PFSK-1 (cell line): Measurements from ENCODE around the gene FGD3.

Experiments used
- POLR2AphosphoS5 ChIP-seq: IDR thresholded peaks from 2 replicates; pipeline ENCODE4 v1.6.1; 2012; ENCODE audit warnings: low read depth, mild to moderate bottlenecking, control low read depth, low read length, moderate library complexity
- REST ChIP-seq, 2 experiments: IDR thresholded peaks; 2 replicates each; pipeline versions ENCODE4 v1.6.1 to v1.8.0; 2011 to 2012; ENCODE audit warnings: low read depth in 2 of 2, low read length in 2 of 2, control low read depth in 1 of 2, inconsistent platforms in 1 of 2, mild to moderate bottlenecking in 1 of 2, moderate library complexity in 1 of 2; ENCODE audit not compliant: insufficient read depth in 1 of 2
- TAF1 ChIP-seq: IDR thresholded peaks from 2 replicates; pipeline ENCODE4 v1.6.1; 2012; ENCODE audit warnings: low read length, control low read depth, borderline replicate concordance; ENCODE audit not compliant: insufficient read depth

GRCh38 chr9:93065135-93065720 lies 117.9 kb downstream of the FGD3 start:
- TF ChIP-seq TAF1, result no peak
- no peak for TF ChIP-seq POLR2AphosphoS5
- no peak for TF ChIP-seq REST (IDR thresholded peaks at IDR 0.05; ENCODE audit: insufficient read depth in 1 of 2, low read depth in 2 of 2, low read length in 2 of 2)
